Ishikawa (cell line): ENCODE data around the gene RACGAP1.

Experiments
- CEBPB ChIP-seq: IDR thresholded peaks from 2 replicates; pipeline ENCODE4 v1.6.1; 2012
- CREB1 ChIP-seq: IDR thresholded peaks from 2 replicates; pipeline ENCODE4 v1.6.1; 2012; ENCODE audit warnings: low read depth
- EGR1 ChIP-seq: IDR thresholded peaks from 2 replicates; pipeline ENCODE4 v1.6.1; 2012
- EP300 ChIP-seq: IDR thresholded peaks from 2 replicates; pipeline ENCODE4 v1.6.1; 2012; ENCODE audit warnings: borderline replicate concordance
- FOXM1 ChIP-seq: IDR thresholded peaks from 2 replicates; pipeline ENCODE4 v1.6.1; 2012; ENCODE audit warnings: low read depth, borderline replicate concordance
- NFIC ChIP-seq: IDR thresholded peaks from 2 replicates; pipeline ENCODE4 v1.6.1; 2012
- RAD21 ChIP-seq: IDR thresholded peaks from 2 replicates; pipeline ENCODE4 v1.6.1; 2012; ENCODE audit warnings: low read depth
- TAF1 ChIP-seq: IDR thresholded peaks from 2 replicates; pipeline ENCODE4 v1.6.1; 2012; ENCODE audit warnings: low read depth, mild to moderate bottlenecking
- TCF12 ChIP-seq: IDR thresholded peaks from 2 replicates; pipeline ENCODE4 v1.6.1; 2012; ENCODE audit warnings: low read depth
- TEAD4 ChIP-seq: IDR thresholded peaks from 2 replicates; pipeline ENCODE4 v1.6.1; 2012
- YY1 ChIP-seq: IDR thresholded peaks from 2 replicates; pipeline ENCODE4 v1.6.1; 2012; ENCODE audit warnings: low read depth
- ZBTB7A ChIP-seq: IDR thresholded peaks from 2 replicates; pipeline ENCODE4 v1.6.1; 2012; ENCODE audit warnings: low read depth
- TF ChIP-seq, protein P1 (sequence below): IDR thresholded peaks from 2 replicates; pipeline ENCODE4 v1.6.1; 2012; ENCODE audit warnings: low read depth, mild to moderate bottlenecking
- TF ChIP-seq, protein P2 (sequence below): IDR thresholded peaks from 2 replicates; pipeline ENCODE4 v1.6.1; 2012
- TF ChIP-seq, protein P3 (sequence below): IDR thresholded peaks from 2 replicates; pipeline ENCODE4 v1.6.1; 2012

RACGAP1 gene

DNA sequence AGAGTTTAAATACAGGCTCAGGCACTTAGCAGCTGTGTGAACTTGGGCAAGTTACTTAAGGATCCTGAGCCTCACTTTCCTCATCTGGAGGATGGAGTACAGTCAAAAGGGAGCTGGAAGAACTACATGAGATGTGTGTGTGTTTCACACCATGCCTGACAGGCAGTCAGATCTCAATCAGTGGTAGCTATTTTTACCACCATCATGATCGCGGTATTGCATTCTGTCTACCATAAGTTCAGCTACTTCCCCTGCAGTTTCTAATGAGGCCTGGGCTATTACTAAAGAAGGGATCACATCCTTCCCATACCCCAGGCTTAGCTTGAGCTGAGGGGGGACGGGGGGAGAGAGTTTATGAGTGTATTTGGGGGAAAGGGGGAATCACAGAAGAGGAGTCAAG lies 45.5 kb downstream of the RACGAP1 start:
- TF ChIP-seq CREB1 (no peak), FOXM1 (no peak), TEAD4 (no peak)

DNA sequence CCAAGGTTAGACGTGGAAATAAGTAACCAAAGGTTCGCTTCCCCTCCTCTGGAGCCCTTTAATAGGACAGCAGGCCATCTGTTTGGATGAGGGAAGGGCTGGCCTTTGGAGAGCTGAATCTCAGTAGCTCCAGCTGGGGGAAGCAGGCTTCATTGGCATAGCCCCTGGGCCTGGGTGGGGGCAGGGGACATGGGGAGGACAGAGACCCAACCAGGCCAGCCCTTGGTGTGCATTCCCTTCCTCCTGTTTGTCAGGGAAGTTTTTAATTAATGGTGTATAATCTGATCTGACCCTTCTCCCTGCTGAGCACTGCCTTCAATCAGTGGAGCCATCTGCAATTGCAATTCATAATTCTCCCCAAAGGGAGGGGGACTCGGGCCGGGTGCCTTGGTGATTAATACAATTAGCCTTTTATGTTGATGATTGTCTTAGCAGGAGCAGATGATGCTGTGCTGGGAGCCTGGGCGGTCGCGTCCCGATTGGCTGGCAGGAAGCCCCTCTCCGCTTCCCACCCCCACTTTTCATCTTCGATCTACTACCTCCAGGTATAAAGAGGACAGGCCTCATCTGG lies 46.2 kb downstream of the RACGAP1 start:
- TF ChIP-seq ZBTB7A (no peak), TEAD4 (no peak), CREB1 (no peak)

DNA sequence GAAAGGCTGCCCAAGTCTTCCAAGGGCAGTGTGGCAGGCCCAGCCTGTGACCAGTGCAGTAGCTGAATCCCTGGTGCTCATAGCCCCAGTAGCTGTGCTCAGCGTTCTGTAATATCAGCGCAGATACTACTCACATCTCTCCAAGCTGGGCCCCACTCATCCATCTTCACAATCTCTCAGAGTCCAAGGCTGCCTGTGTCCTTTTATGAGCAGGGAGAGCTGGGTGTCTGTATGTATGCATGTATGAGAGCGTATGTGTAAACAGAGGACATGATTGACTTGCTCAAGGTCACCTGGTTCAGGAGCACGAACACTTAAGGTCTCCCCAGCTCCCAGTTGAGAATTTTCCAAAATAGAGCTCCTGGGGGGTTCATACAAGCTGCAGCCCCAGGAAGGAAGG lies 47.2 kb downstream of the RACGAP1 start:
- no peak for TF ChIP-seq EGR1
- TF ChIP-seq, protein P1, sequence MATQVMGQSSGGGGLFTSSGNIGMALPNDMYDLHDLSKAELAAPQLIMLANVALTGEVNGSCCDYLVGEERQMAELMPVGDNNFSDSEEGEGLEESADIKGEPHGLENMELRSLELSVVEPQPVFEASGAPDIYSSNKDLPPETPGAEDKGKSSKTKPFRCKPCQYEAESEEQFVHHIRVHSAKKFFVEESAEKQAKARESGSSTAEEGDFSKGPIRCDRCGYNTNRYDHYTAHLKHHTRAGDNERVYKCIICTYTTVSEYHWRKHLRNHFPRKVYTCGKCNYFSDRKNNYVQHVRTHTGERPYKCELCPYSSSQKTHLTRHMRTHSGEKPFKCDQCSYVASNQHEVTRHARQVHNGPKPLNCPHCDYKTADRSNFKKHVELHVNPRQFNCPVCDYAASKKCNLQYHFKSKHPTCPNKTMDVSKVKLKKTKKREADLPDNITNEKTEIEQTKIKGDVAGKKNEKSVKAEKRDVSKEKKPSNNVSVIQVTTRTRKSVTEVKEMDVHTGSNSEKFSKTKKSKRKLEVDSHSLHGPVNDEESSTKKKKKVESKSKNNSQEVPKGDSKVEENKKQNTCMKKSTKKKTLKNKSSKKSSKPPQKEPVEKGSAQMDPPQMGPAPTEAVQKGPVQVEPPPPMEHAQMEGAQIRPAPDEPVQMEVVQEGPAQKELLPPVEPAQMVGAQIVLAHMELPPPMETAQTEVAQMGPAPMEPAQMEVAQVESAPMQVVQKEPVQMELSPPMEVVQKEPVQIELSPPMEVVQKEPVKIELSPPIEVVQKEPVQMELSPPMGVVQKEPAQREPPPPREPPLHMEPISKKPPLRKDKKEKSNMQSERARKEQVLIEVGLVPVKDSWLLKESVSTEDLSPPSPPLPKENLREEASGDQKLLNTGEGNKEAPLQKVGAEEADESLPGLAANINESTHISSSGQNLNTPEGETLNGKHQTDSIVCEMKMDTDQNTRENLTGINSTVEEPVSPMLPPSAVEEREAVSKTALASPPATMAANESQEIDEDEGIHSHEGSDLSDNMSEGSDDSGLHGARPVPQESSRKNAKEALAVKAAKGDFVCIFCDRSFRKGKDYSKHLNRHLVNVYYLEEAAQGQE: no peak
- no peak for TF ChIP-seq CREB1
- no peak for TF ChIP-seq TCF12
- TF ChIP-seq EP300: no peak
- no peak for TF ChIP-seq YY1
- no peak for TF ChIP-seq ZBTB7A
- no peak for TF ChIP-seq TAF1
- no peak for TF ChIP-seq RAD21
- TF ChIP-seq NFIC: no peak
- TF ChIP-seq, protein P2, sequence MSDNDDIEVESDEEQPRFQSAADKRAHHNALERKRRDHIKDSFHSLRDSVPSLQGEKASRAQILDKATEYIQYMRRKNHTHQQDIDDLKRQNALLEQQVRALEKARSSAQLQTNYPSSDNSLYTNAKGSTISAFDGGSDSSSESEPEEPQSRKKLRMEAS: no peak
- no peak for TF ChIP-seq TEAD4
- no peak for TF ChIP-seq CEBPB
- TF ChIP-seq FOXM1: no peak
- TF ChIP-seq, protein P3, sequence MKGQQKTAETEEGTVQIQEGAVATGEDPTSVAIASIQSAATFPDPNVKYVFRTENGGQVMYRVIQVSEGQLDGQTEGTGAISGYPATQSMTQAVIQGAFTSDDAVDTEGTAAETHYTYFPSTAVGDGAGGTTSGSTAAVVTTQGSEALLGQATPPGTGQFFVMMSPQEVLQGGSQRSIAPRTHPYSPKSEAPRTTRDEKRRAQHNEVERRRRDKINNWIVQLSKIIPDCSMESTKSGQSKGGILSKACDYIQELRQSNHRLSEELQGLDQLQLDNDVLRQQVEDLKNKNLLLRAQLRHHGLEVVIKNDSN: no peak

DNA sequence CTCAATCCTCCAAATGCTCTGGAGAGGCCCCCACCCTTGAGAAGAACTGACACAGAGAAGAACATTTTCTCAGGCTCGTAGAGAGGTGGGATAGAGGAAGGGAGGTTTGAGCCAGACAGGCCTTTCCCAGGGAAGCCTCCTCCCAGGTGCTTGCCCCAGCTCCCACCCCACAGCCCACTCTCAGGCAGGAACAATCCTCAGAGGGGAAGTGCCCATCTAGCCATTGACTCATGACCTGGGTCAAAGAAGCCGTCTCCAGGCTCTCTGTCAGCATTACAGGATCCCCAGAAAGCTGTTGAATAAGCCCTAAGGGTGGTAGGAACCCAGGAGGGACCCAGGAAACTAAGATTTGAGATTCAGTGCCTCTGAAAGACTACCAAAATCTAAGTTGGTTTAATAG lies 48.7 kb downstream of the RACGAP1 start:
- TF ChIP-seq NFIC (no peak), TCF12 (no peak), CREB1 (no peak), EGR1 (no peak), TEAD4 (no peak), ZBTB7A (no peak)
- TF ChIP-seq, protein P2: no peak

DNA sequence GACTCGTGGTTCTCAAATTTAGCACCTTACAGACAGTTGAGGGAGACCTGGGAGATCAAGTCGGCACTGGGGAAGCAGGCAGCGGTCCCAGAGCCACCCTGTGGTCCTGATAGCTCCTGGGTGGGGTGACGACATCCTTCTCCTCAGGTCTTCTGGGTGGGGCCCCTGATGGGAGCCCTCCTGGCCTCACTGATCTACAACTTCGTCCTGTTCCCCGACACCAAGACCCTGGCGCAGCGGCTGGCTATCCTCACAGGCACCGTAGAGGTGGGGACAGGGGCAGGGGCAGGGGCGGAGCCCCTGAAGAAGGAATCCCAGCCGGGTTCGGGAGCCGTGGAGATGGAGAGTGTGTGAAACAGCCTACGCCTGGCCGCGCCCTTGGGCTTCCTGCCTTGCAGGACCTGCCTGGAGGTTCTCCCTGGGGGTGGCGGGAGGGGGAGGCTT lies 50.0 kb downstream of the RACGAP1 start:
- TF ChIP-seq FOXM1 (no peak), NFIC (no peak), EP300 (no peak), CEBPB (no peak)
- TF ChIP-seq, protein P1: no peak

DNA sequence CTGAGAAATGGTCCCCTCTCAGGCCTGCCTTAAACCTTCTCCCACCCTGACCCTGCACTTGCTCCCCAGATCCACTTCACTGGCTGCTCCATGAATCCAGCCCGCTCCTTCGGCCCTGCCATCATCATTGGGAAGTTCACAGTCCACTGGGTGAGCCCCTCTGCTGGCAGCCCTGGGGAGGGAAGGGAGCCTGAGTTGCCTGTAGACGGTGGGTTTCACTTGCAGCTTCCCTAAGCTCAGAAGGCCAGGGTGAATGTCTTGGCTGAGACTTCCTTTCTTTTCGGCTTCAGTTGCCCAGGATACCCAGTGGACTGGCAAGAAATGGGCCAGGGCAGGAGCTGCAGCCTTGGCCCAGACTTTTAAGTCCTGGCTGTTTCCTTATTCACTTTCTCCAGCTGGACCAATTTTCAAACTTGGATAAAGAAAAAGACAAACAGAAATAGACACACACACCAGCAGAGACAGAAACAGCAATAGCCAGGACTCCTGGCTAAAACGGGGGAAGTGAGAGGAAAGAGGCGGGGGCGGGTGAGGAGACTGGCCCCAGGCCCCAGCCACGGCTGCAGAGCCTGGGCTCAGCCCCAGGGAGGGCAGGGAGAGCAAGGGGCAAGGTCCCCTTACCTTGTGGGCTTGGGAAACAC lies 50.5 kb downstream of the RACGAP1 start:
- TF ChIP-seq TEAD4 (no peak), EGR1 (no peak), NFIC (no peak), EP300 (no peak), CEBPB (no peak)
- TF ChIP-seq, protein P1: no peak
